Naive thymus-derived CD8-positive, alpha-beta T cell (primary cell): ENCODE measurements around the gene SPEN. TPM values are rescaled to one million over a fixed set of nuclear protein-coding genes. Genes with fewer than 3 reads are reported as not detected.
A peak's percentile ranks its signal among the peaks of the same experiment; 100 is the strongest.

Experiments used
- ATAC-seq, 2 donors: fragments of 150-1000 bp; cut with Tn5 transposase in 1 of 2; sonication (Bioruptor Pico), chemical (Tn5 transposase) in 1 of 2; 1 replicate in 1 of 2; 2 replicates in 1 of 2; pipeline ENCODE4 v1.10.0; 2021; ENCODE audit warnings: mild to moderate bottlenecking in 2 of 2, moderate library complexity in 2 of 2
- POLR2A ChIA-PET: fragments of 350-600 bp; sonication (Branson Sonifier 250); formaldehyde crosslinking; loops from one replicate; lab custom pipeline; 2021; ENCODE audit warnings: antibody characterized with exemption; lab: Charles Lee
- DNase-seq, 10 donors: peaks; one replicate each; pipeline versions ENCODE4 v3.0.0 to v3.0.0-alpha.2; 2020 to 2022
- H3K27ac Mint-ChIP-seq, 10 donors: one replicate each; pipeline ENCODE4 v1.8.0; 2020 to 2022; ENCODE audit warnings: mild to moderate bottlenecking in 10 of 10, mixed read lengths in 10 of 10, moderate library complexity in 4 of 10, inconsistent platforms in 1 of 10
- H3K27me3 Mint-ChIP-seq, 5 donors: one replicate each; pipeline ENCODE4 v1.8.0; 2021 to 2022; ENCODE audit warnings: mixed read lengths in 5 of 5
- H3K36me3 Mint-ChIP-seq, 3 donors: one replicate each; pipeline ENCODE4 v1.8.0; 2020 to 2022; ENCODE audit warnings: mixed read lengths in 3 of 3, mild to moderate bottlenecking in 2 of 3, inconsistent platforms in 1 of 3
- H3K4me1 Mint-ChIP-seq, 4 donors: one replicate each; pipeline ENCODE4 v1.8.0; 2021 to 2022; ENCODE audit warnings: mixed read lengths in 4 of 4
- H3K4me3 Mint-ChIP-seq, 10 donors: one replicate each; pipeline ENCODE4 v1.8.0; 2020 to 2022; ENCODE audit warnings: mild to moderate bottlenecking in 10 of 10, mixed read lengths in 10 of 10, moderate library complexity in 6 of 10, inconsistent platforms in 1 of 10
- H3K9me3 Mint-ChIP-seq, 9 donors: one replicate each; pipeline ENCODE4 v1.8.0; 2020 to 2022; ENCODE audit warnings: mixed read lengths in 9 of 9, mild to moderate bottlenecking in 3 of 9, inconsistent platforms in 1 of 9, moderate library complexity in 1 of 9
- polyA plus RNA-seq, 3 donors: library from polyadenylated mRNA; unstranded; fragments of 300-500 nt; fragmentation: Illumina TruSeq; gene quantifications; one replicate each; pipeline ENCODE4 v1.2.3, GENCODE V29; 2021
- total RNA-seq, 8 experiments: library from RNA in 2 of 8; stranded (reverse) in 2 of 8; gene quantifications; one replicate each; pipeline ENCODE4 v1.2.3 and lab custom pipeline; 2021 to 2026

Gene SPEN
- total and polyA plus RNA-seq, 5 experiments from 2014 or later: 4.0 to 88.3 (median 38.0) TPM

DNA sequence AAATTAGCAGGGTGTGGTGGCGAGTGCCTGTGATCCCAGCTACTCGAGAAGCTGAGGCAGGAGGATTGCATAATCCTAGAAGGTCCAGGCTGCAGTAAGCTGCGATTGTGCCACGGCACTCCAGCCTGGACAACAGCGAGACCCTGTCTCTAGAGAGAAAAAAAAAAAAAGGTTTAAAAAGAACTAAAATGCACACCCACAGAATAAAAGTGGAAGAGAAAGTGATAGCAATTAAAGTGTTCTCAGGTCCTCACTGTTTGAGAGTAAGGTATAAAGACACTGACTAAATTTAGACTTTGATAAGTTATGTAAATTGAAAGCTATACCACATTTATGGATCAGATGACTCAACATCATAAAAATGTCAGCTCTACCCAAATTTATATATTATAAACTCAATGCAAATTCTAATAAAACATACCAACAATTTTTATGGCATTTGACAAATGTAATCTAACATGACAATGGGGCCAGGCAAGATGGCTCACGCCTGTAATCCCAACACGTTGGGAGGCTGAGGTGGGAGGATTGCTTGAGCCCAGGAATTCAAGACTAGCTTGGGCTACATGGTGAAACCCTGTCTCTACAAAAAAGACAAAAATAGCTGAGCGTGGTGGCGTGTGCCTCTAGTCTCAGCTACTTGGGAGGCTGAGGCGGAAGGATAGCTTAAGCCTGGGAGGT is 116.6 kb downstream of the SPEN start:
- H3K36me3 Mint-ChIP-seq: peaks cover 0 to 43% (median 6%) of the 10 kb centered on the region in 3 donors
- ATAC-seq (no peak), DNase-seq (no peak)
- POLR2A ChIA-PET: interaction anchor here (0.7 to 1.0 kb wide), 2 partner anchors 12 to 266 kb away, joined by 6 read pairs; partner anchors contain the start of gene ZBTB17
- peaks cover 38 to 87% (median 65%) of the 10 kb centered on the region in 4 donors for H3K4me1 Mint-ChIP-seq
- H3K4me3 Mint-ChIP-seq: peak overlapping the region in 6 of 10 donors; percentile 15 to 63 (median 32)
- no peaks in the 10 kb centered on the region for H3K27me3 Mint-ChIP-seq
- H3K9me3 Mint-ChIP-seq: no peaks in the 10 kb centered on the region
- peak overlapping the region in 9 of 10 donors; percentile 28 to 87 (median 65) for H3K27ac Mint-ChIP-seq

GRCh38 chr1:15965228-15965767 is 117.8 kb downstream of the SPEN start:
- DNase-seq (no peak), ATAC-seq (peak; percentile 20 to 26)
- Mint-ChIP-seq H3K27me3 (no peaks in the 10 kb centered on the region), H3K4me1 (peaks cover 35 to 83% (median 60%) of the 10 kb centered on the region in 4 donors), H3K36me3 (peaks cover 0 to 51% (median 10%) of the 10 kb centered on the region in 3 donors), H3K9me3 (no peaks in the 10 kb centered on the region), H3K4me3 (peak overlapping the region in 9 of 10 donors; percentile 66 to 84 (median 79)), H3K27ac (peak overlapping the region; percentile 54 to 91 (median 83))
- POLR2A ChIA-PET: interaction anchor here (0.7 to 1.0 kb wide), 2 partner anchors 8 to 265 kb away, joined by 3 to 6 read pairs; no protein-coding TSS in a partner anchor

DNA sequence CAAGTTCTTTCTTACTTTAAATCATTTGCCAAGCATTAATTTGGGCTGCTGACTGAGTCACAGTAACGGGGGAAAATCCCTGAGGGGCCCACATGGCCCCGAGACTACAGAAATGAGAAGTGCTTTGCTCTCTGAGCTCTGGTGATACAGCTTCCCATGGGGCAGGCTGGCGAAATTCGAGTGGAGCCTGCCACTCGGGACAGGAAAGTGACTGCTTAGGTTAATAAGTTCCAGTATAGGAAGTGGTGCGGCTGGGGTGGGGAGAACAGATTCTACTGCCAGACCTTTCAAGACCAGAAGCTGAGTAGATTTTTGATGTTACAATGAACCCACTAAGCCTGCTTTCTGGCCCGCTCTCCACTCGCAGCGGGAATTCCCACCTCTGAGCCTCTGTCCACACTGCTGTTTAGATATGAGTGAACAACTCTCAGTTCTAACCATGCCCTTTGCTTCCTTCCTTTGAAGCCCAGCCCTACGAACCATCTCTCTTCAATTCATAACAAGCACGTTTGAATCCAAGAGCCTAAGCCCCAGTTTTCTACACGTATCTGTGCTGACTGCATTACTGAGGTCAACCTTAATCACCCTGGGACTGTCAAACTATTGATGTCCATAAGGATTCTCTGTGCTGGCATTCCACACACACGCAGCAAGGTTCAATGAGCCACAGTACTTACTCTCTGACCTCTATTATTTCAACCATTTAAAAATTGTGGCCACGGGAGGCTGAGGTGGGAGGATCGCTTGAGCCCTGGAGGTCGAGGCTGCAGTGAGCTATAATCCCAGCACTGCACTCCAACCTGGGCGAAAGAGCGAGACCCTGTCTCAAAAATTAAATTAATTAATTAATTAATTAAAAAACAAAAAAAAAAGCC is 118.8 kb downstream of the SPEN start:
- peak; percentile 76 to 77 for ATAC-seq
- peak in 6 of 10 donors; percentile 16 to 54 (median 33) for DNase-seq
- POLR2A ChIA-PET: interaction anchor here (0.6 to 1.0 kb wide), 2 partner anchors 9 to 121 kb away, joined by 3 read pairs; no protein-coding TSS in a partner anchor

DNA sequence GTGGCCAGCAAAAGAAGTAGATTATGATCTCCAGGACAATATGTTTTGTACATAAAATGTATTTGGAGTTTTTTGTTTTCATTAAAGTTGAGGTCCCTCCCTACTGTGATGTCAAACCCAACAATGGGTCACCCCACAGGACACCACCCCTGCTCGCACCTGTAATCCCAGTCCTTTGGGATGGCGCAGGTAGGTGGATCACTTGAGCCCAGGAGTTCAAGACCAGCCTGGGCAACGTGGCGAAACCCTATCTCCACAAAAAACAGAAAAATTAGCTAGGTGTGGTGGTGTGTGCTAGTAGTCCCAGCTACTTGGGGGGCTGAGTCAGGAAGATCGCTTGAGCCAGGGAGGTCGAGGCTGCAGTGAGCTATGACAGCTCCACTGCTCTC is 119.4 kb downstream of the SPEN start:
- Mint-ChIP-seq H3K9me3 (no peaks in the 10 kb centered on the region), H3K36me3 (peaks cover under 1 to 48% (median 12%) of the 10 kb centered on the region in 3 donors), H3K4me1 (peaks cover 31 to 72% (median 57%) of the 10 kb centered on the region in 4 donors), H3K27me3 (no peaks in the 10 kb centered on the region), H3K27ac (peak overlapping the region in 6 of 10 donors; percentile 20 to 87 (median 67)), H3K4me3 (peak overlapping the region in 5 of 10 donors; percentile 18 to 69 (median 46))
- ATAC-seq (no peak), DNase-seq (no peak)
- POLR2A ChIA-PET: no interaction called here

More for the DNA sequence above, 118.8 kb downstream of the SPEN start:
- H3K27ac Mint-ChIP-seq: peak overlapping the region; percentile 49 to 91 (median 83)
- peak overlapping the region; percentile 34 to 84 (median 78) for H3K4me3 Mint-ChIP-seq
- peaks cover 32 to 74% (median 57%) of the 10 kb centered on the region in 4 donors for H3K4me1 Mint-ChIP-seq
- no peaks in the 10 kb centered on the region for H3K27me3 Mint-ChIP-seq
- H3K36me3 Mint-ChIP-seq: peaks cover 0 to 51% (median 10%) of the 10 kb centered on the region in 3 donors
- no peaks in the 10 kb centered on the region for H3K9me3 Mint-ChIP-seq

GRCh38 chr1:15968172-15968571 is 120.7 kb downstream of the SPEN start:
- DNase-seq (no peak), ATAC-seq (no peak)
- H3K27ac Mint-ChIP-seq: peak overlapping the region in 4 of 10 donors; percentile 19 to 83 (median 48)
- peak overlapping the region in 1 of 10 donors; percentile 8 for H3K4me3 Mint-ChIP-seq
- POLR2A ChIA-PET: no interaction called here
- H3K36me3 Mint-ChIP-seq: peaks cover 7 to 52% (median 20%) of the 10 kb centered on the region in 3 donors
- peaks cover 36 to 73% (median 64%) of the 10 kb centered on the region in 4 donors for H3K4me1 Mint-ChIP-seq
- H3K9me3 Mint-ChIP-seq: no peaks in the 10 kb centered on the region
- no peaks in the 10 kb centered on the region for H3K27me3 Mint-ChIP-seq

GRCh38 chr1:15969321-15969880 is 121.9 kb downstream of the SPEN start:
- Mint-ChIP-seq H3K4me1 (peaks cover 35 to 70% (median 61%) of the 10 kb centered on the region in 4 donors), H3K36me3 (peaks cover 7 to 48% (median 20%) of the 10 kb centered on the region in 3 donors)
- POLR2A ChIA-PET: no interaction called here

DNA sequence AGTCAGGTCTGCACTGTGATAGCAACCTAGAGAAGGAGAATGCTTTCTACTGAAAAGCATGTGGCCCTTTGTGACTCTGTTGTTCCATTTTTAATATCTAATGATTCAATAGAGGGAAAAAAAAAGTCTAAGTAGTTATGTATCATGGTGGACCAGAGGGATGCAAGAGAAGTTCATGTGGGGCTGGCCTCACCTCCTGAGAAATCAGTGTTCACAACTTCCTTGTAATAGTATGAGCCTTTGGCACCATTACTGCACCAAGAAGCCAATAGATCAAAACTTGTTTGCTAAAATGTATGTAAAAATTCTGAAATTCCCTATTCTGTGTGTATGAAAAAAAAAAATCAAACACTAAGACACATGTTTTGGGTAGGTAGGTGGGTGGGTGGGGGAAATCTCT is 123.4 kb downstream of the SPEN start:
- H3K9me3 Mint-ChIP-seq: no peaks in the 10 kb centered on the region
- H3K4me1 Mint-ChIP-seq: peaks cover 31 to 67% (median 59%) of the 10 kb centered on the region in 4 donors
- H3K27me3 Mint-ChIP-seq: no peaks in the 10 kb centered on the region
- H3K27ac Mint-ChIP-seq: peak overlapping the region in 1 of 10 donors; percentile 21
- H3K36me3 Mint-ChIP-seq: peaks cover 7 to 40% (median 17%) of the 10 kb centered on the region in 3 donors
- DNase-seq (no peak), ATAC-seq (no peak)
- no peak overlapping the region for H3K4me3 Mint-ChIP-seq
- POLR2A ChIA-PET: no interaction called here

More at GRCh38 chr1:15969321-15969880, 121.9 kb downstream of the SPEN start:
- ATAC-seq (no peak), DNase-seq (no peak)
- Mint-ChIP-seq H3K9me3 (no peaks in the 10 kb centered on the region), H3K4me3 (no peak overlapping the region), H3K27me3 (no peaks in the 10 kb centered on the region), H3K27ac (no peak overlapping the region)

GRCh38 chr1:15972409-15972808 is 124.9 kb downstream of the SPEN start:
- Mint-ChIP-seq H3K9me3 (no peaks in the 10 kb centered on the region), H3K4me3 (peak overlapping the region in 1 of 10 donors; percentile 24), H3K36me3 (peaks cover 7 to 37% (median 17%) of the 10 kb centered on the region in 3 donors), H3K27me3 (no peaks in the 10 kb centered on the region), H3K4me1 (peaks cover 29 to 63% (median 54%) of the 10 kb centered on the region in 4 donors), H3K27ac (no peak overlapping the region)
- DNase-seq (no peak), ATAC-seq (no peak)
- POLR2A ChIA-PET: interaction anchor here (0.5 kb wide), 1 partner anchor 139 kb away, joined by 3 read pairs; no protein-coding TSS in a partner anchor

GRCh38 chr1:15973772-15974171 is 126.3 kb downstream of the SPEN start:
- DNase-seq (no peak), ATAC-seq (no peak)
- POLR2A ChIA-PET: no interaction called here
- no peaks in the 10 kb centered on the region for H3K9me3 Mint-ChIP-seq
- H3K27ac Mint-ChIP-seq: peak overlapping the region in 4 of 10 donors; percentile 28 to 68 (median 42)
- H3K4me1 Mint-ChIP-seq: peaks cover 22 to 51% (median 43%) of the 10 kb centered on the region in 4 donors
- peak overlapping the region in 7 of 10 donors; percentile 3 to 60 (median 45) for H3K4me3 Mint-ChIP-seq
- no peaks in the 10 kb centered on the region for H3K27me3 Mint-ChIP-seq
- H3K36me3 Mint-ChIP-seq: peaks cover 7 to 32% (median 14%) of the 10 kb centered on the region in 3 donors

- Mint-ChIP-seq H3K4me3 (peak overlapping the region; percentile 82 to 96 (median 88)), H3K27ac (peak overlapping the region in 8 of 10 donors; percentile 37 to 94 (median 86)), H3K36me3 (peaks cover 7 to 26% (median 12%) of the 10 kb centered on the region in 3 donors), H3K27me3 (no peaks in the 10 kb centered on the region), H3K9me3 (no peaks in the 10 kb centered on the region), H3K4me1 (peaks cover 22 to 49% (median 42%) of the 10 kb centered on the region in 4 donors)
- ATAC-seq: no peak
- DNase-seq: no peak
- POLR2A ChIA-PET: interaction anchor here (1.3 to 2.9 kb wide), 4 partner anchors 25 to 141 kb away, joined by 5 to 16 read pairs (median 12); partner anchors contain the start of gene SPEN
Measured at GRCh38 chr1:15974855-15975254, 127.3 kb downstream of the SPEN start.

DNA sequence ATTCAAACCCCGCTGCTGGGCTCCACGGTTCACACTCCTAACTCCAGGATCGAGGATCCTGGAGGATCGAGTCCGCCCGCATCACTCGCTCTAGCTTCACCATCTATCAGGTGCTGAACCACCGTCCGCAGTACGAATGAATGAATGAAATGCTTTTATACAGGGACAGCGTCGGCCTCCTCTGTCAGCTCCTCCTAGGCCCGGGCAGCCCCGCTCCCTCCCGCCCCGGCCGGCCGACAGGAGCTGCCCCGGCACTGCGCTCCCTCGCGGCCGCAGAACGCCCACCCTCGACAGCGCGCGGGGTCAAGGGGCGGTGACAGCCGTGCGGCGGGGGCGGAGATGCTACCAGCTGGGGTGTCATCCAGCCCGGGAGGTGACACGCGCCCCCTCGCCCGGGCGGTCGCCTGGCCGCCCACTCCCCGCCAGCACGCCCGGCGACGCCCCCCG is 127.9 kb downstream of the SPEN start:
- peak in 6 of 10 donors; percentile 50 to 78 (median 69) for DNase-seq
- no peaks in the 10 kb centered on the region for H3K9me3 Mint-ChIP-seq
- peak; percentile 73 to 79 for ATAC-seq
- peaks cover 7 to 21% (median 10%) of the 10 kb centered on the region in 3 donors for H3K36me3 Mint-ChIP-seq
- POLR2A ChIA-PET: interaction anchor here (0.5 to 2.9 kb wide), 7 partner anchors 25 to 184 kb away, joined by 3 to 16 read pairs (median 5); partner anchors contain the start of gene SPEN
- H3K4me3 Mint-ChIP-seq: peak overlapping the region; percentile 82 to 96 (median 88)
- H3K27ac Mint-ChIP-seq: peak overlapping the region in 9 of 10 donors; percentile 51 to 94 (median 85)
- peaks cover 22 to 46% (median 40%) of the 10 kb centered on the region in 4 donors for H3K4me1 Mint-ChIP-seq
- no peaks in the 10 kb centered on the region for H3K27me3 Mint-ChIP-seq
